ENCODE measurements around the gene MTMR10.

DNA sequence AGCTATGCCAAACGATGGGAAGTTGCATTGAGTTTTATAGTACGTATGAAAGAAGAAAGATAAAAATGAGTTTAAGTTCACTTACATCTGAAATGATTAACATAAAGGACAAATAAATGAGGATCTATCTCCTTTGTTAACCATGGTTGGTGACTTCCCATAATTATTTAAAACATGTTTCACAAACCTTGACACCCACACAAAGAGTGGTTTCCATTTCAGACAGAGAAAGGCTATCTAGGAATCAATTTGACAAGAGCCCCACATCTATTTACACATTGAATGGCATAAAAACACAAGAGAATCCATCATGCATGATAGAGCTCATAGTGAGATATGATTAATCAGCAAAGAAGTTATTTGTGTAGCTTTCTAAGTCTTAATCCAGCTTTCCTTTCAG is 14.2 kb upstream of the MTMR10 start:
- TF ChIP-seq, protein P1, sequence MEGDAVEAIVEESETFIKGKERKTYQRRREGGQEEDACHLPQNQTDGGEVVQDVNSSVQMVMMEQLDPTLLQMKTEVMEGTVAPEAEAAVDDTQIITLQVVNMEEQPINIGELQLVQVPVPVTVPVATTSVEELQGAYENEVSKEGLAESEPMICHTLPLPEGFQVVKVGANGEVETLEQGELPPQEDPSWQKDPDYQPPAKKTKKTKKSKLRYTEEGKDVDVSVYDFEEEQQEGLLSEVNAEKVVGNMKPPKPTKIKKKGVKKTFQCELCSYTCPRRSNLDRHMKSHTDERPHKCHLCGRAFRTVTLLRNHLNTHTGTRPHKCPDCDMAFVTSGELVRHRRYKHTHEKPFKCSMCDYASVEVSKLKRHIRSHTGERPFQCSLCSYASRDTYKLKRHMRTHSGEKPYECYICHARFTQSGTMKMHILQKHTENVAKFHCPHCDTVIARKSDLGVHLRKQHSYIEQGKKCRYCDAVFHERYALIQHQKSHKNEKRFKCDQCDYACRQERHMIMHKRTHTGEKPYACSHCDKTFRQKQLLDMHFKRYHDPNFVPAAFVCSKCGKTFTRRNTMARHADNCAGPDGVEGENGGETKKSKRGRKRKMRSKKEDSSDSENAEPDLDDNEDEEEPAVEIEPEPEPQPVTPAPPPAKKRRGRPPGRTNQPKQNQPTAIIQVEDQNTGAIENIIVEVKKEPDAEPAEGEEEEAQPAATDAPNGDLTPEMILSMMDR (conservative IDR thresholded peaks at IDR 0.05; ENCODE audit: low read depth, low read length) = no peak
- TF ChIP-seq EZH2 (IDR thresholded peaks at IDR 0.05; ENCODE audit: borderline replicate concordance, low read depth, low read length, poor library complexity, severe bottlenecking) = no peak

Measured in A673 (cell line).